Activated CD4-positive, alpha-beta memory T cell treated with anti-CD3 and anti-CD28 coated beads for 36 hours (primary cell): ENCODE measurements around the gene DNASE1L3. TPM values are rescaled to one million over a fixed set of nuclear protein-coding genes. Genes with fewer than 3 reads are reported as not detected.
"Not testable (repeated sequence)": the region's sequence is repeated elsewhere in the genome, so short reads cannot be mapped to it uniquely, and the experiment has no call there.

Experiments used
- CTCF ChIA-PET: fragments of 350-600 bp; sonication (Branson Sonifier 250); formaldehyde crosslinking; loops from one replicate; lab custom pipeline; 2021; ENCODE audit warnings: antibody characterized with exemption, inconsistent platforms; lab: Charles Lee
- POLR2A ChIA-PET: fragments of 350-600 bp; sonication (Branson Sonifier 250); formaldehyde crosslinking; loops from one replicate; lab custom pipeline; 2021; ENCODE audit warnings: antibody characterized with exemption; lab: Charles Lee
- DNase-seq: peaks from one replicate; pipeline ENCODE4 v3.0.0-alpha.2; 2020
- H3K27ac Mint-ChIP-seq: one replicate; pipeline ENCODE4 v1.8.0; 2021; ENCODE audit warnings: mixed read lengths
- H3K27me3 Mint-ChIP-seq: one replicate; pipeline ENCODE4 v1.8.0; 2021; ENCODE audit warnings: mixed read lengths
- H3K36me3 Mint-ChIP-seq: one replicate; pipeline ENCODE4 v1.8.0; 2021; ENCODE audit warnings: mixed read lengths
- H3K4me1 Mint-ChIP-seq: one replicate; pipeline ENCODE4 v1.8.0; 2021; ENCODE audit warnings: low read depth, mixed read lengths
- H3K4me3 Mint-ChIP-seq: one replicate; pipeline ENCODE4 v1.8.0; 2021; ENCODE audit warnings: mild to moderate bottlenecking, mixed read lengths
- H3K9me3 Mint-ChIP-seq: one replicate; pipeline ENCODE4 v1.8.0; 2021; ENCODE audit warnings: mixed read lengths
- intact Hi-C: fragments of 100-400 bp; cut with micrococcal nuclease; formaldehyde crosslinking; loops from one replicate; pipeline ENCODE4 v1.15.1; 2023
- total RNA-seq, 2 experiments: library from RNA; stranded (reverse); gene quantifications; one replicate each; pipeline ENCODE4 v1.2.3, GENCODE V29; 2021

The DNASE1L3 gene
- total RNA-seq, 2 experiments from 2014 or later: not detected

- intact Hi-C loops: no loop called here
- POLR2A ChIA-PET: interaction anchor here (0.6 kb wide), 1 partner anchor 48 kb away, joined by 3 read pairs; no protein-coding TSS in a partner anchor
- CTCF ChIA-PET: no interaction called here
Observed at GRCh38 chr3:58231666-58232065, 20.9 kb upstream of the DNASE1L3 start.

GRCh38 chr3:58230876-58231552 is 20.2 kb upstream of the DNASE1L3 start:
- POLR2A ChIA-PET: no interaction called here
- CTCF ChIA-PET: interaction anchor here (1.4 kb wide), 1 partner anchor 53 kb away, joined by 4 read pairs; no protein-coding TSS in a partner anchor
- H3K27me3 Mint-ChIP-seq: peaks cover 26% of the 10 kb centered on the region

More at GRCh38 chr3:58231666-58232065, 20.9 kb upstream of the DNASE1L3 start:
- no peaks in the 10 kb centered on the region for H3K36me3 Mint-ChIP-seq
- H3K27ac Mint-ChIP-seq: no peak overlapping the region
- H3K27me3 Mint-ChIP-seq: peaks cover 29% of the 10 kb centered on the region
- H3K4me1 Mint-ChIP-seq: no peaks in the 10 kb centered on the region
- no peaks in the 10 kb centered on the region for H3K9me3 Mint-ChIP-seq
- DNase-seq: no peak
- H3K4me3 Mint-ChIP-seq: no peak overlapping the region

GRCh38 chr3:58227933-58228332 is 17.2 kb upstream of the DNASE1L3 start:
- H3K4me3 Mint-ChIP-seq, H3K4me1 Mint-ChIP-seq, DNase-seq, H3K36me3 Mint-ChIP-seq, POLR2A ChIA-PET, intact Hi-C loops, H3K27ac Mint-ChIP-seq, H3K9me3 Mint-ChIP-seq: not testable (repeated sequence)
- CTCF ChIA-PET: interaction anchor here (1.1 to 2.5 kb wide), 3 partner anchors 11 to 219 kb away, joined by 3 to 10 read pairs (median 4); partner anchors contain the start of gene FLNB
- peaks cover 21% of the 10 kb centered on the region for H3K27me3 Mint-ChIP-seq

More at GRCh38 chr3:58230876-58231552, 20.2 kb upstream of the DNASE1L3 start:
- no peak for DNase-seq
- H3K27ac Mint-ChIP-seq: no peak overlapping the region
- intact Hi-C loops: no loop called here
- H3K4me1 Mint-ChIP-seq: no peaks in the 10 kb centered on the region
- H3K4me3 Mint-ChIP-seq: no peak overlapping the region
- no peaks in the 10 kb centered on the region for H3K36me3 Mint-ChIP-seq
- no peaks in the 10 kb centered on the region for H3K9me3 Mint-ChIP-seq

GRCh38 chr3:58223855-58224254 is 13.1 kb upstream of the DNASE1L3 start:
- no peak overlapping the region for H3K4me3 Mint-ChIP-seq
- DNase-seq: no peak
- intact Hi-C loops: no loop called here
- no peaks in the 10 kb centered on the region for H3K9me3 Mint-ChIP-seq
- CTCF ChIA-PET: interaction anchor here (1.3 to 2.3 kb wide), 2 partner anchors 46 to 82 kb away, joined by 3 to 10 read pairs; partner anchors contain the start of genes HTD2 and RPP14
- H3K27me3 Mint-ChIP-seq: peaks cover 2% of the 10 kb centered on the region
- no peaks in the 10 kb centered on the region for H3K36me3 Mint-ChIP-seq
- POLR2A ChIA-PET: no interaction called here
- peaks cover 5% of the 10 kb centered on the region for H3K4me1 Mint-ChIP-seq
- H3K27ac Mint-ChIP-seq: no peak overlapping the region

GRCh38 chr3:58222161-58222724 is 11.5 kb upstream of the DNASE1L3 start:
- intact Hi-C loops: no loop called here
- ChIA-PET CTCF (interaction anchor here (1.3 to 2.3 kb wide), 2 partner anchors 45 to 84 kb away, joined by 3 to 10 read pairs; partner anchors contain the start of genes HTD2 and RPP14), POLR2A (no interaction called here)
- H3K27me3 Mint-ChIP-seq: peaks cover under 1% of the 10 kb centered on the region
- no peaks in the 10 kb centered on the region for H3K36me3 Mint-ChIP-seq
- H3K4me3 Mint-ChIP-seq: no peak overlapping the region
- no peak for DNase-seq
- H3K9me3 Mint-ChIP-seq: no peaks in the 10 kb centered on the region
- no peak overlapping the region for H3K27ac Mint-ChIP-seq
- peaks cover 11% of the 10 kb centered on the region for H3K4me1 Mint-ChIP-seq

GRCh38 chr3:58218904-58219303 is 8.1 kb upstream of the DNASE1L3 start:
- H3K4me3 Mint-ChIP-seq: no peak overlapping the region

GRCh38 chr3:58217209-58217811 is 6.5 kb upstream of the DNASE1L3 start:
- POLR2A ChIA-PET: no interaction called here

More at GRCh38 chr3:58218904-58219303, 8.1 kb upstream of the DNASE1L3 start:
- intact Hi-C loops: no loop called here
- no peaks in the 10 kb centered on the region for H3K9me3 Mint-ChIP-seq
- DNase-seq: no peak
- ChIA-PET CTCF (interaction anchor here (0.6 to 4.6 kb wide), 11 partner anchors 19 to 273 kb away, joined by 3 to 188 read pairs (median 4); partner anchors contain the start of genes ABHD6, HTD2, KCTD6 and RPP14), POLR2A (interaction anchor here (0.8 kb wide), 1 partner anchor 31 kb away, joined by 3 read pairs; no protein-coding TSS in a partner anchor)
- peaks cover 6% of the 10 kb centered on the region for H3K27me3 Mint-ChIP-seq
- H3K4me1 Mint-ChIP-seq: peaks cover 36% of the 10 kb centered on the region
- H3K27ac Mint-ChIP-seq: no peak overlapping the region
- no peaks in the 10 kb centered on the region for H3K36me3 Mint-ChIP-seq

GRCh38 chr3:58216496-58217195 is 5.9 kb upstream of the DNASE1L3 start:
- H3K36me3 Mint-ChIP-seq: no peaks in the 10 kb centered on the region
- H3K4me1 Mint-ChIP-seq: peaks cover 37% of the 10 kb centered on the region
- H3K27me3 Mint-ChIP-seq: peaks cover 7% of the 10 kb centered on the region
- ChIA-PET POLR2A (interaction anchor here (0.6 kb wide), 1 partner anchor 221 kb away, joined by 3 read pairs; no protein-coding TSS in a partner anchor), CTCF (interaction anchor here (0.6 to 4.6 kb wide), 23 partner anchors 9 to 260 kb away, joined by 3 to 188 read pairs (median 5); partner anchors contain the start of genes ABHD6, FLNB, HTD2 and RPP14)
- no peak overlapping the region for H3K4me3 Mint-ChIP-seq
- no peak overlapping the region for H3K27ac Mint-ChIP-seq
- no peaks in the 10 kb centered on the region for H3K9me3 Mint-ChIP-seq
- intact Hi-C loops: loop anchor here (1.0 kb wide), 2 partner anchors 29 to 208 kb away; partner anchors contain the start of gene FLNB
- no peak for DNase-seq

More at GRCh38 chr3:58217209-58217811, 6.5 kb upstream of the DNASE1L3 start:
- intact Hi-C loops: loop anchor here (1.0 kb wide), 2 partner anchors 30 to 209 kb away; partner anchors contain the start of gene FLNB
- Mint-ChIP-seq H3K27me3 (peaks cover 6% of the 10 kb centered on the region), H3K4me1 (peaks cover 37% of the 10 kb centered on the region), H3K27ac (no peak overlapping the region), H3K9me3 (no peaks in the 10 kb centered on the region), H3K36me3 (no peaks in the 10 kb centered on the region), H3K4me3 (no peak overlapping the region)
- peak; percentile 71 for DNase-seq
- CTCF ChIA-PET: interaction anchor here (0.6 to 4.6 kb wide), 33 partner anchors 8 to 391 kb away, joined by 3 to 188 read pairs (median 4); partner anchors contain the start of genes ABHD6, FLNB, HTD2 and PXK

GRCh38 chr3:58215317-58216025 is 4.7 kb upstream of the DNASE1L3 start:
- peak overlapping the region; percentile 7 for H3K4me3 Mint-ChIP-seq
- ChIA-PET CTCF (interaction anchor here (0.9 to 4.6 kb wide), 7 partner anchors 27 to 248 kb away, joined by 3 to 48 read pairs (median 9); partner anchors contain the start of genes HTD2 and RPP14), POLR2A (interaction anchor here (1.1 kb wide), 1 partner anchor 91 kb away, joined by 3 read pairs; the partner anchor contains the start of gene HTD2)
- intact Hi-C loops: loop anchor here (2.0 kb wide), 2 partner anchors 21 to 37 kb away; partner anchors contain the start of gene ABHD6
- peak overlapping the region; percentile 77 for H3K27ac Mint-ChIP-seq
- H3K4me1 Mint-ChIP-seq: peaks cover 37% of the 10 kb centered on the region
- H3K27me3 Mint-ChIP-seq: peaks cover 10% of the 10 kb centered on the region
- DNase-seq: no peak
- no peaks in the 10 kb centered on the region for H3K36me3 Mint-ChIP-seq
- no peaks in the 10 kb centered on the region for H3K9me3 Mint-ChIP-seq

- Mint-ChIP-seq H3K4me1 (peaks cover 37% of the 10 kb centered on the region), H3K9me3 (no peaks in the 10 kb centered on the region), H3K27me3 (peaks cover 10% of the 10 kb centered on the region), H3K27ac (peak overlapping the region; percentile 77), H3K4me3 (peak overlapping the region; percentile 7), H3K36me3 (no peaks in the 10 kb centered on the region)
- ChIA-PET CTCF (interaction anchor here (0.6 to 4.4 kb wide), 7 partner anchors 8 to 249 kb away, joined by 3 to 48 read pairs (median 5); partner anchors contain the start of genes HTD2 and RPP14), POLR2A (interaction anchor here (1.1 kb wide), 1 partner anchor 92 kb away, joined by 3 read pairs; the partner anchor contains the start of gene HTD2)
- peak; percentile 75 for DNase-seq
- intact Hi-C loops: loop anchor here (1.0 to 2.0 kb wide), 4 partner anchors 8 to 92 kb away; partner anchors contain the start of genes ABHD6, HTD2 and RPP14
Observed at GRCh38 chr3:58214484-58215316, 3.9 kb upstream of the DNASE1L3 start.
